HUES6 (cell line): ENCODE results near the gene CA12.
"Not testable (repeated sequence)": the region's sequence is repeated elsewhere in the genome, so short reads cannot be mapped to it uniquely, and the experiment has no call there.

Experiments
- H3K27ac ChIP-seq: 2 replicates; pipeline ENCODE4 v1.7.0; 2013; ENCODE audit warnings: low read depth, mild to moderate bottlenecking, low read length, inconsistent platforms
- H3K27me3 ChIP-seq: 2 replicates; pipeline ENCODE4 v1.6.1; 2013; ENCODE audit warnings: low read length; ENCODE audit not compliant: control insufficient read depth, insufficient read depth
- H3K36me3 ChIP-seq: 2 replicates; pipeline ENCODE4 v1.6.1; 2013; ENCODE audit warnings: low read length; ENCODE audit not compliant: control insufficient read depth, insufficient read depth
- H3K4me1 ChIP-seq: 2 replicates; pipeline ENCODE4 v1.6.1; 2013; ENCODE audit warnings: low read length; ENCODE audit not compliant: control insufficient read depth, insufficient read depth
- H3K4me3 ChIP-seq: 2 replicates; pipeline ENCODE4 v1.5.1; 2013; ENCODE audit warnings: low read depth, low read length
- H3K9ac ChIP-seq: one replicate; pipeline ENCODE4 v1.6.1; 2013; ENCODE audit warnings: mild to moderate bottlenecking, low read length
- H3K9me3 ChIP-seq: 2 replicates; pipeline ENCODE4 v1.6.1; 2013; ENCODE audit warnings: low read depth, low read length; ENCODE audit not compliant: control insufficient read depth, insufficient read depth

Gene CA12

GRCh38 chr15:63381301-63382204 lies at the start of gene CA12:
CA12 (minus strand) TSS chr15:63381846; CDS start chr15:63381720, 126 bp downstream.
- Histone ChIP-seq H3K27me3 (peaks cover 41% of the 10 kb centered on the region), H3K4me3 (peak within 1 kb of the TSS; percentile 57), H3K9me3 (no peaks in the 10 kb centered on the region), H3K9ac (peak within 1 kb of the TSS; percentile 9), H3K36me3 (no peaks in the 10 kb centered on the region), H3K4me1 (peaks cover 32% of the 10 kb centered on the region), H3K27ac (no peak within 1 kb of the TSS)

- Histone ChIP-seq H3K9me3 (peaks cover 9% of the 10 kb centered on the region), H3K4me3 (no peak overlapping the region), H3K4me1 (peaks cover 31% of the 10 kb centered on the region), H3K27me3 (no peaks in the 10 kb centered on the region), H3K36me3 (no peaks in the 10 kb centered on the region), H3K27ac (no peak overlapping the region), H3K9ac (no peak overlapping the region)
Observed at GRCh38 chr15:63430766-63431451, 49.3 kb upstream of the CA12 start.

GRCh38 chr15:63426552-63426951 lies 44.9 kb upstream of the CA12 start:
- Histone ChIP-seq H3K27me3 (no peaks in the 10 kb centered on the region), H3K9ac (no peak overlapping the region), H3K9me3 (peaks cover 12% of the 10 kb centered on the region), H3K27ac (no peak overlapping the region), H3K4me1 (peaks cover 9% of the 10 kb centered on the region; the same call in 1 of the 2 replicates), H3K36me3 (no peaks in the 10 kb centered on the region), H3K4me3 (no peak overlapping the region)

GRCh38 chr15:63425426-63425985 lies 43.9 kb upstream of the CA12 start:
- peaks cover 12% of the 10 kb centered on the region for H3K9me3 ChIP-seq
- H3K36me3 ChIP-seq = no peaks in the 10 kb centered on the region
- no peak overlapping the region for H3K9ac ChIP-seq
- no peak overlapping the region for H3K27ac ChIP-seq
- H3K4me3 ChIP-seq = no peak overlapping the region
- no peaks in the 10 kb centered on the region for H3K4me1 ChIP-seq
- H3K27me3 ChIP-seq = no peaks in the 10 kb centered on the region

- Histone ChIP-seq H3K9ac (no peak overlapping the region), H3K9me3 (peaks cover 12% of the 10 kb centered on the region), H3K4me3 (no peak overlapping the region), H3K36me3 (no peaks in the 10 kb centered on the region), H3K4me1 (no peaks in the 10 kb centered on the region), H3K27ac (no peak overlapping the region), H3K27me3 (no peaks in the 10 kb centered on the region)
Observed at GRCh38 chr15:63422891-63423590, 41.4 kb upstream of the CA12 start.

GRCh38 chr15:63421433-63421832 lies 39.8 kb upstream of the CA12 start:
- Histone ChIP-seq H3K27ac (no peak overlapping the region), H3K36me3 (no peaks in the 10 kb centered on the region), H3K4me1 (no peaks in the 10 kb centered on the region), H3K27me3 (no peaks in the 10 kb centered on the region), H3K9ac (no peak overlapping the region), H3K4me3 (no peak overlapping the region), H3K9me3 (peaks cover 8% of the 10 kb centered on the region)

GRCh38 chr15:63420333-63420747 lies 38.7 kb upstream of the CA12 start:
- Histone ChIP-seq H3K36me3 (no peaks in the 10 kb centered on the region), H3K27me3 (no peaks in the 10 kb centered on the region), H3K4me3 (no peak overlapping the region), H3K27ac (no peak overlapping the region), H3K9ac (no peak overlapping the region), H3K9me3 (no peaks in the 10 kb centered on the region; the same call in 1 of the 2 replicates), H3K4me1 (no peaks in the 10 kb centered on the region)

GRCh38 chr15:63418811-63419210 lies 37.2 kb upstream of the CA12 start:
- H3K4me3 ChIP-seq = no peak overlapping the region
- H3K36me3 ChIP-seq = no peaks in the 10 kb centered on the region
- H3K9me3 ChIP-seq = peaks cover 6% of the 10 kb centered on the region
- no peaks in the 10 kb centered on the region for H3K27me3 ChIP-seq
- no peak overlapping the region for H3K9ac ChIP-seq
- no peak overlapping the region for H3K27ac ChIP-seq
- no peaks in the 10 kb centered on the region for H3K4me1 ChIP-seq

- Histone ChIP-seq H3K36me3 (no peaks in the 10 kb centered on the region), H3K4me1 (no peaks in the 10 kb centered on the region), H3K9ac (no peak overlapping the region), H3K27ac (no peak overlapping the region), H3K9me3 (peaks cover 6% of the 10 kb centered on the region), H3K4me3 (no peak overlapping the region), H3K27me3 (no peaks in the 10 kb centered on the region)
Observed at GRCh38 chr15:63417721-63418120, 36.1 kb upstream of the CA12 start.

- not testable (repeated sequence) for H3K9me3 ChIP-seq, H3K36me3 ChIP-seq, H3K4me3 ChIP-seq, H3K27me3 ChIP-seq, H3K27ac ChIP-seq, H3K9ac ChIP-seq, H3K4me1 ChIP-seq
Observed at GRCh38 chr15:63417274-63417673, 35.6 kb upstream of the CA12 start.
